ENCODE results near the gene CISTR. TPM values are rescaled to one million over a fixed set of nuclear protein-coding genes. Genes with fewer than 3 reads are reported as not detected.
A peak's percentile ranks its signal among the peaks of the same experiment; 100 is the strongest.

The CISTR gene
- total and polyA plus RNA-seq, 2 experiments from 2014 or later: not detected

DNA sequence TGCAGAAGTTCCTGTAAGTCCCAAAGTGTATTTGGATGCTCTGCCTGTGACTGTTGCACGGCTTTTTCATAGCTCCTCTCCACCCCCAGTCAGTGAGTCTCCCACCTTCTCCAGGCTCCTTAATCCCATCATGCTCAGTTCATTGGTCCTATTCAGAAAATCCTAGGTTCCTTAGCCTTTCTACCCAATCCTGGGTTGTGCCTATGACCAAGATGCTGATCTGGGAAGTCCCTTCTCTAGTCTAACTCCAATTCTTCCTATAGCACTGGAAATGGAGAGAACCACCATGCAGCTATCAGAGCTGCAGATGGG, 7.7 kb downstream of the CISTR start:
- WGBS (ENCODE audit: low lambda C conversion rate, missing lambda C conversion rate): 86% methylated on average over 1 of the region's 1 CpG
- H4K20me1 ChIP-seq (ENCODE audit: insufficient read depth, poor library complexity, severe bottlenecking): no peaks in the 10 kb centered on the region
- peaks cover 70% of the 10 kb centered on the region for H3K27me3 ChIP-seq
- H3K36me3 ChIP-seq (replicated peaks; ENCODE audit: insufficient read depth, low read depth): no peaks in the 10 kb centered on the region
- TF ChIP-seq EZH2phosphoT487 (IDR thresholded peaks at IDR 0.05; ENCODE audit: low read depth, severe bottlenecking, unreplicated experiment) (no peak), EZH2 (IDR thresholded peaks at IDR 0.05; ENCODE audit: borderline replicate concordance) (no peak)
- TF ChIP-seq, protein P1, sequence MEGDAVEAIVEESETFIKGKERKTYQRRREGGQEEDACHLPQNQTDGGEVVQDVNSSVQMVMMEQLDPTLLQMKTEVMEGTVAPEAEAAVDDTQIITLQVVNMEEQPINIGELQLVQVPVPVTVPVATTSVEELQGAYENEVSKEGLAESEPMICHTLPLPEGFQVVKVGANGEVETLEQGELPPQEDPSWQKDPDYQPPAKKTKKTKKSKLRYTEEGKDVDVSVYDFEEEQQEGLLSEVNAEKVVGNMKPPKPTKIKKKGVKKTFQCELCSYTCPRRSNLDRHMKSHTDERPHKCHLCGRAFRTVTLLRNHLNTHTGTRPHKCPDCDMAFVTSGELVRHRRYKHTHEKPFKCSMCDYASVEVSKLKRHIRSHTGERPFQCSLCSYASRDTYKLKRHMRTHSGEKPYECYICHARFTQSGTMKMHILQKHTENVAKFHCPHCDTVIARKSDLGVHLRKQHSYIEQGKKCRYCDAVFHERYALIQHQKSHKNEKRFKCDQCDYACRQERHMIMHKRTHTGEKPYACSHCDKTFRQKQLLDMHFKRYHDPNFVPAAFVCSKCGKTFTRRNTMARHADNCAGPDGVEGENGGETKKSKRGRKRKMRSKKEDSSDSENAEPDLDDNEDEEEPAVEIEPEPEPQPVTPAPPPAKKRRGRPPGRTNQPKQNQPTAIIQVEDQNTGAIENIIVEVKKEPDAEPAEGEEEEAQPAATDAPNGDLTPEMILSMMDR (IDR thresholded peaks at IDR 0.05; ENCODE audit: poor library complexity): no peak
- no peak for DNase-seq (ENCODE audit: low spot score)
- H3K4me3 ChIP-seq: no peak overlapping the region
- H2AFZ ChIP-seq: no peak overlapping the region
- no peaks in the 10 kb centered on the region for H3K9me2 ChIP-seq (replicated peaks; ENCODE audit: insufficient read depth)
- H3K9me3 ChIP-seq (ENCODE audit: low read depth): no peaks in the 10 kb centered on the region
- H3K4me2 ChIP-seq: no peak overlapping the region
- no peaks in the 10 kb centered on the region for H3K79me2 ChIP-seq
- no peak overlapping the region for H3K27ac ChIP-seq
- H3K4me1 ChIP-seq (ENCODE audit: insufficient read depth): peaks cover 4% of the 10 kb centered on the region

DNA sequence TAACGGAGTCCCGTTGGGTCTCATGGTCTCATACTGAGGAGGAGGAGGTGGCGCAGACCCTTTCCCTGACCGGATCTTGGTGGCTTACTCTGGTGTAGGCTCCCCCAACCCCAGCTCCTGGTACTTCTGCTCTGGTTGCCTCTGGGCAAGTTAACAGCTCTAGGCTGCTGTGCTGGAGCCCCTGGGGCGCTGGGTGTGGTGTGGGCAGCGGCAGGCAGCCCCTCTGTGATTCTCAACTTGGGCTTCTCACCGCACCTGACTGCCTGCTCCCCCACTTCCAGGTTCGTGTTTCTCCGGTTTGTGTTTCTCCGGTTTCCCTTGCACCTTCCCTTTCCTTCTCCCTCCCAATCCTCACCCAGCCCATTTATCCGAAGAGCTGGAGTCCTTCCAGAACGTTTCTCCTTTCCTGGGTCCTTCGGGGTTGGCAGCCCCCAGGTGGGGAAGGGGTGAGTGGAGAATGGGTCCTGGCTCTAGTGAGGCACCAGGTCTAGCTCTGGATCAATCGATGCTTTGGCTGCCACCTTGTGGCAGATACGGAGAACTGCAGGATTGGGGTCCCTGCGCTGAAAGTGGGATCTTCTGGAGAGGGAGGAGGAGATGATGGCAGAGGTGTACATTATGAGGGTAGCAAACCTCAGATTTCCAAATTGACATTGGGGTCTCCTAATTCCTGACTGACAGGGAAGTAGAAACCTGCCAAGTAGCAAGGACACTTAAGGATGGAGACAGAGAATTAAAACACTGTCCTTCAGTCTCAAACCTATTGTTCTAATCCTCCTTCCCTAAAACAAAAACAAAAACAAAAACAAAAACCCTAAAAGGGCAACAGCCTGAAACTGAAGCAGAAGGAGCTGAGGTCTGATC, 8.3 kb downstream of the CISTR start:
- H3K9me2 ChIP-seq (replicated peaks; ENCODE audit: insufficient read depth): no peaks in the 10 kb centered on the region
- H3K79me2 ChIP-seq: no peaks in the 10 kb centered on the region
- H4K20me1 ChIP-seq (ENCODE audit: insufficient read depth, poor library complexity, severe bottlenecking): no peaks in the 10 kb centered on the region
- H3K27me3 ChIP-seq: peaks cover 70% of the 10 kb centered on the region
- TF ChIP-seq EZH2phosphoT487 (IDR thresholded peaks at IDR 0.05; ENCODE audit: low read depth, severe bottlenecking, unreplicated experiment): no peak
- TF ChIP-seq, protein P1 (IDR thresholded peaks at IDR 0.05; ENCODE audit: poor library complexity): peak; percentile 79
- no peak for TF ChIP-seq EZH2 (IDR thresholded peaks at IDR 0.05; ENCODE audit: borderline replicate concordance)
- no peak overlapping the region for H2AFZ ChIP-seq
- H3K36me3 ChIP-seq (replicated peaks; ENCODE audit: insufficient read depth, low read depth): no peaks in the 10 kb centered on the region
- peak; percentile 78 for DNase-seq (ENCODE audit: low spot score)
- no peak overlapping the region for H3K4me3 ChIP-seq
- no peaks in the 10 kb centered on the region for H3K9me3 ChIP-seq (ENCODE audit: low read depth)
- WGBS (ENCODE audit: low lambda C conversion rate, missing lambda C conversion rate): 24% methylated on average over 15 of the region's 16 CpGs
- H3K27ac ChIP-seq: no peak overlapping the region
- peak overlapping the region; percentile 58 for H3K4me2 ChIP-seq
- H3K4me1 ChIP-seq (ENCODE audit: insufficient read depth): peaks cover 9% of the 10 kb centered on the region

DNA sequence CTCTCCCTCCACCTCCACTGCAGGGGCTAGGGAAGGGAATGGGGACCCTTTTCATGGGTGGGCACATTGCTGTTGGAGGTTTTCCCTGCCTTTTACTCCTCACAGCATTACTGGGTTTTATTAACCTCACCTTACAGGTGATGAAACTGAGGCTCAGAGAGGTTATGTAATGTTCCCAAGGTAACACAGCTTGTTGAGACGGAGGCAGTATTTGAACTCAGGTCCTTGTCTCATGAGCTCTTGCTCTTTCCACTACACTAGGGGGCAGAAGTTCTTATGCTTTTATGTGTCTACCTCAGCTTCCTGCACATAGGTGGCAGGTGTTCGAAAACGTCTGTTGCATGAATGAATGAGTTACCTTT, 11.7 kb downstream of the CISTR start:
- peaks cover 13% of the 10 kb centered on the region for H3K4me1 ChIP-seq (ENCODE audit: insufficient read depth)
- H3K9me2 ChIP-seq (replicated peaks; ENCODE audit: insufficient read depth): no peaks in the 10 kb centered on the region
- H3K79me2 ChIP-seq: no peaks in the 10 kb centered on the region
- no peak for TF ChIP-seq EZH2phosphoT487 (IDR thresholded peaks at IDR 0.05; ENCODE audit: low read depth, severe bottlenecking, unreplicated experiment)
- TF ChIP-seq, protein P1 (IDR thresholded peaks at IDR 0.05; ENCODE audit: poor library complexity): no peak
- TF ChIP-seq EZH2 (IDR thresholded peaks at IDR 0.05; ENCODE audit: borderline replicate concordance): no peak
- H3K36me3 ChIP-seq (replicated peaks; ENCODE audit: insufficient read depth, low read depth): no peaks in the 10 kb centered on the region
- no peaks in the 10 kb centered on the region for H3K9me3 ChIP-seq (ENCODE audit: low read depth)
- H2AFZ ChIP-seq: no peak overlapping the region
- peak overlapping the region; percentile 86 for H3K4me2 ChIP-seq
- no peak overlapping the region for H3K27ac ChIP-seq
- no peaks in the 10 kb centered on the region for H4K20me1 ChIP-seq (ENCODE audit: insufficient read depth, poor library complexity, severe bottlenecking)
- peaks cover 86% of the 10 kb centered on the region for H3K27me3 ChIP-seq
- no peak overlapping the region for H3K4me3 ChIP-seq
- no peak for DNase-seq (ENCODE audit: low spot score)
- WGBS (ENCODE audit: low lambda C conversion rate, missing lambda C conversion rate): 82% methylated on average over 3 of the region's 3 CpGs

All from hepatocyte (in vitro differentiated cells).